ENCODE results near the gene STUB1.

Gene STUB1

GRCh38 chr16:714558-715476, 34.6 kb downstream of the STUB1 start, which contains the start of gene METRN:
METRN (plus strand) TSS chr16:715118; CDS start chr16:715290, 172 bp downstream.
- H3K27ac ChIP-seq: peak within 1 kb of the TSS; percentile 53

GRCh38 chr16:715477-716199, 35.4 kb downstream of the STUB1 start:
- peak; percentile 14; the same call in 1 of the 2 replicates for TF ChIP-seq CTCF (conservative IDR thresholded peaks at IDR 0.05)
- H3K27ac ChIP-seq: peak overlapping the region; percentile 53

More at GRCh38 chr16:714558-715476, 34.6 kb downstream of the STUB1 start, which contains the start of gene METRN:
- TF ChIP-seq CTCF (conservative IDR thresholded peaks at IDR 0.05): no peak

- no peak for TF ChIP-seq CTCF (conservative IDR thresholded peaks at IDR 0.05)
- peak overlapping the region; percentile 53 for H3K27ac ChIP-seq
These were observed 36.0 kb downstream of the STUB1 start for GRCh38 chr16:716200-716568.

GRCh38 chr16:716768-717325, 36.6 kb downstream of the STUB1 start:
- TF ChIP-seq CTCF (conservative IDR thresholded peaks at IDR 0.05): no peak
- H3K27ac ChIP-seq: no peak overlapping the region; the same call in 1 of the 2 replicates

GRCh38 chr16:717450-718245, 37.4 kb downstream of the STUB1 start:
- H3K27ac ChIP-seq: 0 out of 2 replicates have a peak overlapping the region, but pooled peaks have one; percentile 93
- no peak for TF ChIP-seq CTCF (conservative IDR thresholded peaks at IDR 0.05)

- no peak for TF ChIP-seq CTCF (conservative IDR thresholded peaks at IDR 0.05)
- H3K27ac ChIP-seq: 0 out of 2 replicates have a peak overlapping the region, but pooled peaks have one; percentile 93
These were observed 38.2 kb downstream of the STUB1 start for GRCh38 chr16:718389-718788.

All from VCaP (cell line).